WTC11 (cell line): Measurements from ENCODE around the gene RPS16. TPM values are rescaled to one million over a fixed set of nuclear protein-coding genes. Genes with fewer than 3 reads are reported as not detected.

ENCODE experiments used
- ATAC-seq: fragments of 200-7000 bp; cut with Tn5 transposase; 2 replicates; pipeline ENCODE4 v1.10.0; 2021; ENCODE audit warnings: mild to moderate bottlenecking, moderate library complexity
- CTCF ChIA-PET: fragments of 300-600 bp; sonication (Branson Sonifier 250); formaldehyde crosslinking; loops from one replicate; lab custom pipeline; 2021; ENCODE audit warnings: antibody characterized with exemption; lab: Charles Lee
- POLR2A ChIA-PET: fragments of 350-600 bp; sonication (Branson Sonifier 250); formaldehyde crosslinking; loops from one replicate; lab custom pipeline; 2021; ENCODE audit warnings: antibody characterized with exemption; lab: Charles Lee
- DNase-seq: peaks from one replicate; pipeline ENCODE4 v3.0.0; 2021; ENCODE audit warnings: low spot score
- H3K27ac Mint-ChIP-seq: 2 replicates; pipeline ENCODE4 v1.8.0; 2021; ENCODE audit warnings: mixed read lengths
- H3K27me3 Mint-ChIP-seq: 2 replicates; pipeline ENCODE4 v1.8.0; 2021; ENCODE audit warnings: low read depth, mild to moderate bottlenecking, moderate library complexity, mixed read lengths
- H3K36me3 Mint-ChIP-seq: 2 replicates; pipeline ENCODE4 v1.8.0; 2021; ENCODE audit warnings: mixed read lengths
- H3K4me1 Mint-ChIP-seq: 2 replicates; pipeline ENCODE4 v1.8.0; 2022; ENCODE audit warnings: mixed read lengths
- H3K4me3 Mint-ChIP-seq: 2 replicates; pipeline ENCODE4 v1.8.0; 2021; ENCODE audit warnings: mild to moderate bottlenecking, moderate library complexity, mixed read lengths
- H3K9me3 Mint-ChIP-seq: 2 replicates; pipeline ENCODE4 v1.8.0; 2021; ENCODE audit warnings: mixed read lengths
- ATF1 ChIP-seq: sonication (generic); formaldehyde crosslinking; IDR thresholded peaks from 2 replicates; pipeline ENCODE4 v1.8.1; 2023; ENCODE audit warnings: mild to moderate bottlenecking, moderate library complexity, missing genetic modification reagents
- E2F1 ChIP-seq: sonication (generic); formaldehyde crosslinking; IDR thresholded peaks from 2 replicates; pipeline ENCODE4 v1.8.0; 2022; ENCODE audit warnings: mild to moderate bottlenecking, missing genetic modification reagents
- FOXK1 ChIP-seq: sonication (generic); formaldehyde crosslinking; IDR thresholded peaks from 2 replicates; pipeline ENCODE4 v1.8.0; 2022; ENCODE audit warnings: mild to moderate bottlenecking, moderate library complexity, missing genetic modification reagents
- GRHL2 ChIP-seq: fragments of 250-450 bp; sonication (Bioruptor Pico); IDR thresholded peaks from 2 replicates; pipeline ENCODE4 v1.8.0; 2022; ENCODE audit warnings: mild to moderate bottlenecking, moderate library complexity; ENCODE audit not compliant: insufficient replicate concordance, severe bottlenecking
- JAZF1 ChIP-seq: fragments of 250-450 bp; sonication (Bioruptor Pico); IDR thresholded peaks from 2 replicates; pipeline ENCODE4 v1.9.0; 2021; ENCODE audit warnings: moderate library complexity, mild to moderate bottlenecking, inconsistent platforms
- MAX ChIP-seq: sonication (generic); formaldehyde crosslinking; IDR thresholded peaks from 2 replicates; pipeline ENCODE4 v1.8.0; 2022; ENCODE audit warnings: mild to moderate bottlenecking, missing genetic modification reagents
- MXD4 ChIP-seq: fragments of 250-450 bp; sonication (Bioruptor Pico); IDR thresholded peaks from 2 replicates; pipeline ENCODE4 v1.8.0; 2021; ENCODE audit warnings: mild to moderate bottlenecking, moderate library complexity, borderline replicate concordance
- OVOL2 ChIP-seq: fragments of 250-450 bp; sonication (Bioruptor Pico); IDR thresholded peaks from 2 replicates; pipeline ENCODE4 v1.9.0; 2021; ENCODE audit warnings: mild to moderate bottlenecking, borderline replicate concordance
- SMAD4 ChIP-seq: sonication (generic); formaldehyde crosslinking; IDR thresholded peaks from 2 replicates; pipeline ENCODE4 v1.8.0; 2022; ENCODE audit warnings: mild to moderate bottlenecking, missing genetic modification reagents
- SP1 ChIP-seq: sonication (generic); formaldehyde crosslinking; conservative IDR thresholded peaks from 2 replicates; pipeline ENCODE4 v1.8.1; 2022; ENCODE audit warnings: missing genetic modification reagents
- TP53 ChIP-seq: sonication (generic); formaldehyde crosslinking; IDR thresholded peaks from 2 replicates; pipeline ENCODE4 v1.8.1; 2023; ENCODE audit warnings: mild to moderate bottlenecking, missing genetic modification reagents
- USF1 ChIP-seq: sonication (generic); formaldehyde crosslinking; IDR thresholded peaks from 2 replicates; pipeline ENCODE4 v1.8.0; 2022; ENCODE audit warnings: mild to moderate bottlenecking, missing genetic modification reagents
- USF2 ChIP-seq: sonication (generic); formaldehyde crosslinking; IDR thresholded peaks from 2 replicates; pipeline ENCODE4 v1.8.1; 2023; ENCODE audit warnings: mild to moderate bottlenecking, missing genetic modification reagents, moderate library complexity
- ZBTB21 ChIP-seq: sonication (generic); formaldehyde crosslinking; IDR thresholded peaks from 2 replicates; pipeline ENCODE4 v1.8.1; 2023; ENCODE audit warnings: mild to moderate bottlenecking, missing genetic modification reagents, borderline replicate concordance
- ZNF232 ChIP-seq: sonication (generic); formaldehyde crosslinking; IDR thresholded peaks from 2 replicates; pipeline ENCODE4 v1.8.0; 2022; ENCODE audit warnings: mild to moderate bottlenecking, missing genetic modification reagents
- ZNF263 ChIP-seq: sonication (generic); formaldehyde crosslinking; IDR thresholded peaks from 2 replicates; pipeline ENCODE4 v1.8.1; 2022; ENCODE audit warnings: low read depth, mild to moderate bottlenecking, moderate library complexity, missing genetic modification reagents
- ZNF512 ChIP-seq: sonication (generic); formaldehyde crosslinking; IDR thresholded peaks from 2 replicates; pipeline ENCODE4 v1.8.1; 2022; ENCODE audit warnings: missing genetic modification reagents, borderline replicate concordance
- ZNF671 ChIP-seq: fragments of 250-450 bp; sonication (Bioruptor Pico); IDR thresholded peaks from 2 replicates; pipeline ENCODE4 v1.8.0; 2021; ENCODE audit warnings: mild to moderate bottlenecking
- total RNA-seq: library from RNA; stranded (reverse); gene quantifications from 3 replicates; pipeline ENCODE4 v1.2.3, GENCODE V29; 2021
- TF ChIP-seq, protein P1 (sequence below): fragments of 250-450 bp; sonication (Bioruptor Pico); IDR thresholded peaks from 2 replicates; pipeline ENCODE4 v1.9.0; 2021; ENCODE audit warnings: mild to moderate bottlenecking
- TF ChIP-seq, protein P2 (sequence below): sonication (generic); formaldehyde crosslinking; IDR thresholded peaks from 2 replicates; pipeline ENCODE4 v1.8.1; 2023; ENCODE audit warnings: mild to moderate bottlenecking, moderate library complexity, missing genetic modification reagents
- TF ChIP-seq, protein P3 (sequence below): sonication (generic); formaldehyde crosslinking; IDR thresholded peaks from 2 replicates; pipeline ENCODE4 v1.8.1; 2022; ENCODE audit warnings: low read depth, missing genetic modification reagents, borderline replicate concordance
- TF ChIP-seq, protein P4 (sequence below): sonication (generic); formaldehyde crosslinking; IDR thresholded peaks from 2 replicates; pipeline ENCODE4 v1.8.0; 2023; ENCODE audit warnings: mild to moderate bottlenecking, missing genetic modification reagents
- TF ChIP-seq, protein P5 (sequence below): sonication (generic); formaldehyde crosslinking; IDR thresholded peaks from 2 replicates; pipeline ENCODE4 v1.8.1; 2022; ENCODE audit warnings: mild to moderate bottlenecking, moderate library complexity, missing genetic modification reagents

The RPS16 gene
- total RNA-seq, 1 experiment from 2014 or later: 2,962 TPM

DNA sequence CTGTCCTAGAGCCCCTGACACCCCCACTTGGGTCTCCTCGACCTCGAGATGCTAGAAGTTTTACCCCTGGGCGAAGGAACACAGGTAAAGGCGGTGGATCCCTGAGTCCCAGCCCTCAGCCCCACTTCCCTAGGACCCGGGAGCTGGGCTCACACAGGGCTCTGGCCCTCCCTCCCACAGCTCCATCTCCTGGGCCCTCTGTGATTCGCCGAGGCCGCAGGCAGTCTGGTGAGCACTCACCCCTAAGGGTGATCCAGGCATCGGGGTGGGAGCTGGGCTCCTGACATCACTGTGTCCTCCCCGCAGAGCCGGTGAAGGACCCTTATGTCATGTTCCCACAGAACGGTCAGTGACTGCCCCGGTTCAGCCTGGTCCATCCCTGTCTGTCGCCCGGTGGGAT lies 15.0 kb downstream of the RPS16 start (continued):
- TF ChIP-seq ZNF512 (CRISPR knock-in tag) (no peak), ZNF671 (CRISPR knock-in tag) (no peak), MAX (CRISPR knock-in tag) (no peak), ATF1 (CRISPR knock-in tag) (no peak)
- TF ChIP-seq, protein P1, sequence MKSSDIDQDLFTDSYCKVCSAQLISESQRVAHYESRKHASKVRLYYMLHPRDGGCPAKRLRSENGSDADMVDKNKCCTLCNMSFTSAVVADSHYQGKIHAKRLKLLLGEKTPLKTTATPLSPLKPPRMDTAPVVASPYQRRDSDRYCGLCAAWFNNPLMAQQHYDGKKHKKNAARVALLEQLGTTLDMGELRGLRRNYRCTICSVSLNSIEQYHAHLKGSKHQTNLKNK: no peak

- no peak overlapping the region for H3K4me3 Mint-ChIP-seq
- ATAC-seq (no peak), DNase-seq (no peak)
- H3K9me3 Mint-ChIP-seq: no peaks in the 10 kb centered on the region
- POLR2A ChIA-PET: interaction anchor here (0.7 to 2.1 kb wide), 4 partner anchors 10 to 29 kb away, joined by 3 to 9 read pairs (median 4); partner anchors contain the start of gene RPS16
- no peaks in the 10 kb centered on the region for H3K27me3 Mint-ChIP-seq
- TF ChIP-seq E2F1 (CRISPR knock-in tag) (no peak), ZBTB21 (no peak), JAZF1 (CRISPR knock-in tag) (no peak), FOXK1 (CRISPR knock-in tag) (no peak), TP53 (no peak), MXD4 (CRISPR knock-in tag) (no peak), USF1 (CRISPR knock-in tag) (no peak), GRHL2 (CRISPR knock-in tag) (no peak), USF2 (CRISPR knock-in tag) (no peak), SP1 (CRISPR knock-in tag) (no peak), ZNF232 (no peak), SMAD4 (CRISPR knock-in tag) (no peak), OVOL2 (no peak), ZNF263 (CRISPR knock-in tag) (no peak)
- TF ChIP-seq, protein P2, sequence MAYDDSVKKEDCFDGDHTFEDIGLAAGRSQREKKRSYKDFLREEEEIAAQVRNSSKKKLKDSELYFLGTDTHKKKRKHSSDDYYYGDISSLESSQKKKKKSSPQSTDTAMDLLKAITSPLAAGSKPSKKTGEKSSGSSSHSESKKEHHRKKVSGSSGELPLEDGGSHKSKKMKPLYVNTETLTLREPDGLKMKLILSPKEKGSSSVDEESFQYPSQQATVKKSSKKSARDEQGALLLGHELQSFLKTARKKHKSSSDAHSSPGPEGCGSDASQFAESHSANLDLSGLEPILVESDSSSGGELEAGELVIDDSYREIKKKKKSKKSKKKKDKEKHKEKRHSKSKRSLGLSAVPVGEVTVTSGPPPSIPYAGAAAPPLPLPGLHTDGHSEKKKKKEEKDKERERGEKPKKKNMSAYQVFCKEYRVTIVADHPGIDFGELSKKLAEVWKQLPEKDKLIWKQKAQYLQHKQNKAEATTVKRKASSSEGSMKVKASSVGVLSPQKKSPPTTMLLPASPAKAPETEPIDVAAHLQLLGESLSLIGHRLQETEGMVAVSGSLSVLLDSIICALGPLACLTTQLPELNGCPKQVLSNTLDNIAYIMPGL (CRISPR knock-in tag): no peak
- TF ChIP-seq, protein P3, sequence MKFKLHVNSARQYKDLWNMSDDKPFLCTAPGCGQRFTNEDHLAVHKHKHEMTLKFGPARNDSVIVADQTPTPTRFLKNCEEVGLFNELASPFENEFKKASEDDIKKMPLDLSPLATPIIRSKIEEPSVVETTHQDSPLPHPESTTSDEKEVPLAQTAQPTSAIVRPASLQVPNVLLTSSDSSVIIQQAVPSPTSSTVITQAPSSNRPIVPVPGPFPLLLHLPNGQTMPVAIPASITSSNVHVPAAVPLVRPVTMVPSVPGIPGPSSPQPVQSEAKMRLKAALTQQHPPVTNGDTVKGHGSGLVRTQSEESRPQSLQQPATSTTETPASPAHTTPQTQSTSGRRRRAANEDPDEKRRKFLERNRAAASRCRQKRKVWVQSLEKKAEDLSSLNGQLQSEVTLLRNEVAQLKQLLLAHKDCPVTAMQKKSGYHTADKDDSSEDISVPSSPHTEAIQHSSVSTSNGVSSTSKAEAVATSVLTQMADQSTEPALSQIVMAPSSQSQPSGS: no peak
- TF ChIP-seq, protein P4, sequence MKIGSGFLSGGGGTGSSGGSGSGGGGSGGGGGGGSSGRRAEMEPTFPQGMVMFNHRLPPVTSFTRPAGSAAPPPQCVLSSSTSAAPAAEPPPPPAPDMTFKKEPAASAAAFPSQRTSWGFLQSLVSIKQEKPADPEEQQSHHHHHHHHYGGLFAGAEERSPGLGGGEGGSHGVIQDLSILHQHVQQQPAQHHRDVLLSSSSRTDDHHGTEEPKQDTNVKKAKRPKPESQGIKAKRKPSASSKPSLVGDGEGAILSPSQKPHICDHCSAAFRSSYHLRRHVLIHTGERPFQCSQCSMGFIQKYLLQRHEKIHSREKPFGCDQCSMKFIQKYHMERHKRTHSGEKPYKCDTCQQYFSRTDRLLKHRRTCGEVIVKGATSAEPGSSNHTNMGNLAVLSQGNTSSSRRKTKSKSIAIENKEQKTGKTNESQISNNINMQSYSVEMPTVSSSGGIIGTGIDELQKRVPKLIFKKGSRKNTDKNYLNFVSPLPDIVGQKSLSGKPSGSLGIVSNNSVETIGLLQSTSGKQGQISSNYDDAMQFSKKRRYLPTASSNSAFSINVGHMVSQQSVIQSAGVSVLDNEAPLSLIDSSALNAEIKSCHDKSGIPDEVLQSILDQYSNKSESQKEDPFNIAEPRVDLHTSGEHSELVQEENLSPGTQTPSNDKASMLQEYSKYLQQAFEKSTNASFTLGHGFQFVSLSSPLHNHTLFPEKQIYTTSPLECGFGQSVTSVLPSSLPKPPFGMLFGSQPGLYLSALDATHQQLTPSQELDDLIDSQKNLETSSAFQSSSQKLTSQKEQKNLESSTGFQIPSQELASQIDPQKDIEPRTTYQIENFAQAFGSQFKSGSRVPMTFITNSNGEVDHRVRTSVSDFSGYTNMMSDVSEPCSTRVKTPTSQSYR (CRISPR knock-in tag): no peak
- TF ChIP-seq, protein P5, sequence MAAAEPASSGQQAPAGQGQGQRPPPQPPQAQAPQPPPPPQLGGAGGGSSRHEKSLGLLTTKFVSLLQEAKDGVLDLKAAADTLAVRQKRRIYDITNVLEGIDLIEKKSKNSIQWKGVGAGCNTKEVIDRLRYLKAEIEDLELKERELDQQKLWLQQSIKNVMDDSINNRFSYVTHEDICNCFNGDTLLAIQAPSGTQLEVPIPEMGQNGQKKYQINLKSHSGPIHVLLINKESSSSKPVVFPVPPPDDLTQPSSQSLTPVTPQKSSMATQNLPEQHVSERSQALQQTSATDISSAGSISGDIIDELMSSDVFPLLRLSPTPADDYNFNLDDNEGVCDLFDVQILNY: no peak
- peaks cover 15% of the 10 kb centered on the region for H3K4me1 Mint-ChIP-seq
- H3K27ac Mint-ChIP-seq: peak overlapping the region; percentile 53; the same call in 1 of the 2 replicates
- CTCF ChIA-PET: interaction anchor here (0.8 kb wide), 1 partner anchor 17 kb away, joined by 3 read pairs; no protein-coding TSS in a partner anchor
- peaks cover 33% of the 10 kb centered on the region for H3K36me3 Mint-ChIP-seq
Observed at GRCh38 chr19:39419003-39419402, 16.7 kb downstream of the RPS16 start.
